WTC11 (cell line): ENCODE results near the gene CATSPERZ.

ENCODE experiments used
- ATF6 ChIP-seq: sonication (generic); formaldehyde crosslinking; IDR thresholded peaks from 2 replicates; pipeline ENCODE4 v1.8.1; 2023; ENCODE audit warnings: mild to moderate bottlenecking, missing genetic modification reagents
- CBFB ChIP-seq: sonication (generic); formaldehyde crosslinking; IDR thresholded peaks from 2 replicates; pipeline ENCODE4 v1.8.1; 2022; ENCODE audit warnings: mild to moderate bottlenecking, low read depth, missing genetic modification reagents
- CREM ChIP-seq: sonication (generic); formaldehyde crosslinking; IDR thresholded peaks from 2 replicates; pipeline ENCODE4 v1.8.1; 2022; ENCODE audit warnings: mild to moderate bottlenecking, missing genetic modification reagents, moderate library complexity
- CTCF ChIP-seq: fragments of 200-600 bp; IDR thresholded peaks from 2 replicates; pipeline ENCODE4 v1.8.0; 2022; ENCODE audit warnings: antibody characterized with exemption
- HMGXB4 ChIP-seq: sonication (generic); formaldehyde crosslinking; IDR thresholded peaks from 2 replicates; pipeline ENCODE4 v1.8.1; 2023; ENCODE audit warnings: mild to moderate bottlenecking, moderate library complexity, missing genetic modification reagents
- TEAD4 ChIP-seq: sonication (generic); formaldehyde crosslinking; IDR thresholded peaks from 2 replicates; pipeline ENCODE4 v1.8.0; 2022; ENCODE audit warnings: mild to moderate bottlenecking, missing genetic modification reagents

GRCh38 chr11:64313491-64314145 lies 13.5 kb downstream of the CATSPERZ start:
- TF ChIP-seq CTCF = no peak
- TF ChIP-seq CREM (CRISPR knock-in tag) = no peak
- no peak for TF ChIP-seq TEAD4 (CRISPR knock-in tag)
- no peak for TF ChIP-seq CBFB
- no peak for TF ChIP-seq HMGXB4 (CRISPR knock-in tag)
- TF ChIP-seq ATF6 (CRISPR knock-in tag) = no peak
